ENCODE results near the gene PLCH1. TPM values are rescaled to one million over a fixed set of nuclear protein-coding genes. Genes with fewer than 3 reads are reported as not detected.

PLCH1 gene
- total RNA-seq, 2 donors from 2014 or later, result 12.0 to 12.4 TPM

DNA sequence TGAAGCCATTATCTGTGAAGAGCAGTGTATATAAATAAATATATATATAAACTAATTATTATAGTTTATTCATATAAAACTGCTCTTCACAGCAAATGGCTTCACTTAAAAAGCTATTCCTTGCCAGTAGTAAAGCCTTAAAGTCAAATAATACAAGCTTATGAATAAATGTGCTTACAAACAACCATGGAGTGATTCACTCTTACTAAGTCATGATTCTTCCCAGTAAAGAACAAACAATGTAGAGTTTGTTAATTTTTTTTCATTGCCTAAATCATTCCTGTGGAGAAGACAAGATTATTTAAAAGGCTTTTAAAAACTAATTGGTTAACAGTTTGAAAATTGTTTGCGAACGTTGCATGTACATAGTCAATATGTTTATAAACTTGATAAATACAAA is 140.7 kb downstream of the PLCH1 start:
- no peaks in the 10 kb centered on the region for H3K36me3 ChIP-seq (ENCODE audit: control insufficient read depth, insufficient read depth, low read length)
- Mint-ChIP-seq H3K27me3 (ENCODE audit: insufficient read depth) (peaks cover 3% of the 10 kb centered on the region), H3K27ac (no peak overlapping the region), H3K4me3 (no peak overlapping the region), H3K4me1 (peaks cover 45% of the 10 kb centered on the region), H3K36me3 (ENCODE audit: low read depth) (no peaks in the 10 kb centered on the region), H3K9me3 (peaks cover 4% of the 10 kb centered on the region)
- H3K4me1 ChIP-seq (ENCODE audit: control insufficient read depth, insufficient read depth, low read length), result no peaks in the 10 kb centered on the region
- peaks cover 4% of the 10 kb centered on the region for H3K9me3 ChIP-seq (ENCODE audit: control insufficient read depth, low read length)
- TF ChIP-seq, protein P1, sequence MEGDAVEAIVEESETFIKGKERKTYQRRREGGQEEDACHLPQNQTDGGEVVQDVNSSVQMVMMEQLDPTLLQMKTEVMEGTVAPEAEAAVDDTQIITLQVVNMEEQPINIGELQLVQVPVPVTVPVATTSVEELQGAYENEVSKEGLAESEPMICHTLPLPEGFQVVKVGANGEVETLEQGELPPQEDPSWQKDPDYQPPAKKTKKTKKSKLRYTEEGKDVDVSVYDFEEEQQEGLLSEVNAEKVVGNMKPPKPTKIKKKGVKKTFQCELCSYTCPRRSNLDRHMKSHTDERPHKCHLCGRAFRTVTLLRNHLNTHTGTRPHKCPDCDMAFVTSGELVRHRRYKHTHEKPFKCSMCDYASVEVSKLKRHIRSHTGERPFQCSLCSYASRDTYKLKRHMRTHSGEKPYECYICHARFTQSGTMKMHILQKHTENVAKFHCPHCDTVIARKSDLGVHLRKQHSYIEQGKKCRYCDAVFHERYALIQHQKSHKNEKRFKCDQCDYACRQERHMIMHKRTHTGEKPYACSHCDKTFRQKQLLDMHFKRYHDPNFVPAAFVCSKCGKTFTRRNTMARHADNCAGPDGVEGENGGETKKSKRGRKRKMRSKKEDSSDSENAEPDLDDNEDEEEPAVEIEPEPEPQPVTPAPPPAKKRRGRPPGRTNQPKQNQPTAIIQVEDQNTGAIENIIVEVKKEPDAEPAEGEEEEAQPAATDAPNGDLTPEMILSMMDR (conservative IDR thresholded peaks at IDR 0.05), result no peak
- H3K27ac ChIP-seq (ENCODE audit: low read depth, low read length), result no peak overlapping the region
- no peak for DNase-seq
- H3K4me3 ChIP-seq (ENCODE audit: low read length), result no peak overlapping the region
- no peaks in the 10 kb centered on the region for H3K27me3 ChIP-seq (ENCODE audit: control insufficient read depth, insufficient read depth, low read length, poor library complexity, severe bottlenecking)
- WGBS, 2 experiments (ENCODE audit: insufficient coverage in 1 of 2, insufficient read length in 1 of 2), result 93 to 96% methylated on average over 2 of the region's 2 CpGs
- no peak overlapping the region for H3K9ac ChIP-seq (ENCODE audit: extremely low read depth, low read length, poor library complexity, severe bottlenecking)

DNA sequence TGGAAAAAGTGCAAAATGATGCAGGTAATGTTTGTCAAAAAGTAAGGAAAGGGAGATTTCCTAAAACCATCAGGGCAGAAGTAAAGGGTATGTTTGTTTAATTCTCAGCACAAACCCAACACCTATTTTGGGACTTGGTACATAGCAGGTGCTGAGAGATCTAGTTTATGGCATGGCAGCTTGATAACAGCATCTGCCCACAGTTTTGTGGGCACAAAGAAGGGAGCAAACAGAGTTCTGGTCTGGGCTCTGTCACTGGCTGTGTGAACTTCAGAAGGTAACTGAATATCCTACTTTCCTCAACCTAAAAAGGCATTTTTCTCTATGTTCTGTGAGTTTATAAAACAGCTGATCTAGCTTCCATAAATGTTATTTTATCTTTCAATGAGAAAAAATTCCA is 141.6 kb downstream of the PLCH1 start:
- H3K36me3 ChIP-seq (ENCODE audit: control insufficient read depth, insufficient read depth, low read length), result no peaks in the 10 kb centered on the region
- no peaks in the 10 kb centered on the region for H3K27me3 ChIP-seq (ENCODE audit: control insufficient read depth, insufficient read depth, low read length, poor library complexity, severe bottlenecking)
- no peak for DNase-seq
- no peaks in the 10 kb centered on the region for H3K4me1 ChIP-seq (ENCODE audit: control insufficient read depth, insufficient read depth, low read length)
- H3K9ac ChIP-seq (ENCODE audit: extremely low read depth, low read length, poor library complexity, severe bottlenecking), result no peak overlapping the region
- Mint-ChIP-seq H3K36me3 (ENCODE audit: low read depth) (no peaks in the 10 kb centered on the region), H3K4me3 (no peak overlapping the region), H3K27ac (peak overlapping the region; percentile 35), H3K27me3 (ENCODE audit: insufficient read depth) (no peaks in the 10 kb centered on the region), H3K9me3 (no peaks in the 10 kb centered on the region), H3K4me1 (peaks cover 47% of the 10 kb centered on the region)
- no peaks in the 10 kb centered on the region for H3K9me3 ChIP-seq (ENCODE audit: control insufficient read depth, low read length)
- H3K4me3 ChIP-seq (ENCODE audit: low read length), result no peak overlapping the region
- TF ChIP-seq, protein P1 (conservative IDR thresholded peaks at IDR 0.05), result no peak
- H3K27ac ChIP-seq (ENCODE audit: low read depth, low read length), result no peak overlapping the region

DNA sequence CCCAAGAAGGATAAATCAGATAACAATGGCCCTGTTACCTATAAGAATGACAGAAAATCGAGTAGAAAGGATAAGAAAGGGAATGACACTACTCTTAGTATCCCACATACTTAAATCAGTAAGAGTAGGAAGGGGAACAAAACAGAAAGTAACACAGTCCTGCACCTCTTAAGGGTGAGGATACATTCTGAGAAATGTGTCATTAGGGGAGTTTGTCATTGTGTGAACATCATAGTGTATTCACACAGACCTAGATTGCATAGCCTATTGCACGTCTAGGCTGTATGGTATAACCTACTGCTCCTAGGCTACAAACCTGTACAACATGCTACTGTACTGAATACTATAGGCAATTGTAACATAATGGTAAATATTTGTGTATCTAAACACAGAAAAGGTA is 142.6 kb downstream of the PLCH1 start:
- Mint-ChIP-seq H3K4me3 (no peak overlapping the region), H3K27ac (no peak overlapping the region), H3K9me3 (no peaks in the 10 kb centered on the region), H3K4me1 (peaks cover 47% of the 10 kb centered on the region), H3K27me3 (ENCODE audit: insufficient read depth) (no peaks in the 10 kb centered on the region), H3K36me3 (ENCODE audit: low read depth) (no peaks in the 10 kb centered on the region)
- no peaks in the 10 kb centered on the region for H3K27me3 ChIP-seq (ENCODE audit: control insufficient read depth, insufficient read depth, low read length, poor library complexity, severe bottlenecking)
- H3K36me3 ChIP-seq (ENCODE audit: control insufficient read depth, insufficient read depth, low read length), result no peaks in the 10 kb centered on the region
- H3K4me1 ChIP-seq (ENCODE audit: control insufficient read depth, insufficient read depth, low read length), result no peaks in the 10 kb centered on the region
- H3K9me3 ChIP-seq (ENCODE audit: control insufficient read depth, low read length), result no peaks in the 10 kb centered on the region
- TF ChIP-seq, protein P1 (conservative IDR thresholded peaks at IDR 0.05), result no peak
- WGBS, 2 experiments (ENCODE audit: insufficient coverage in 1 of 2, insufficient read length in 1 of 2), result 100% methylated on average over 1 of the region's 2 CpGs; no CpG with 5 or more reads in 1 of the 2 experiments
- no peak overlapping the region for H3K9ac ChIP-seq (ENCODE audit: extremely low read depth, low read length, poor library complexity, severe bottlenecking)
- no peak overlapping the region for H3K27ac ChIP-seq (ENCODE audit: low read depth, low read length)
- H3K4me3 ChIP-seq (ENCODE audit: low read length), result no peak overlapping the region
- no peak for DNase-seq
